GM18507 (cell line): ENCODE data around the gene RPS18.

Source experiments
- DNase-seq: peaks from one replicate; pipeline ENCODE4 v3.0.0; 2011; ENCODE audit warnings: low read depth; ENCODE audit not compliant: insufficient read length; ENCODE audit errors: extremely low spot score
- FAIRE-seq: peaks from 2 replicates; lab custom pipeline; 2011; peaks lifted over from hg19 to GRCh38; lab: Jason Lieb, UNC

RPS18 gene

DNA sequence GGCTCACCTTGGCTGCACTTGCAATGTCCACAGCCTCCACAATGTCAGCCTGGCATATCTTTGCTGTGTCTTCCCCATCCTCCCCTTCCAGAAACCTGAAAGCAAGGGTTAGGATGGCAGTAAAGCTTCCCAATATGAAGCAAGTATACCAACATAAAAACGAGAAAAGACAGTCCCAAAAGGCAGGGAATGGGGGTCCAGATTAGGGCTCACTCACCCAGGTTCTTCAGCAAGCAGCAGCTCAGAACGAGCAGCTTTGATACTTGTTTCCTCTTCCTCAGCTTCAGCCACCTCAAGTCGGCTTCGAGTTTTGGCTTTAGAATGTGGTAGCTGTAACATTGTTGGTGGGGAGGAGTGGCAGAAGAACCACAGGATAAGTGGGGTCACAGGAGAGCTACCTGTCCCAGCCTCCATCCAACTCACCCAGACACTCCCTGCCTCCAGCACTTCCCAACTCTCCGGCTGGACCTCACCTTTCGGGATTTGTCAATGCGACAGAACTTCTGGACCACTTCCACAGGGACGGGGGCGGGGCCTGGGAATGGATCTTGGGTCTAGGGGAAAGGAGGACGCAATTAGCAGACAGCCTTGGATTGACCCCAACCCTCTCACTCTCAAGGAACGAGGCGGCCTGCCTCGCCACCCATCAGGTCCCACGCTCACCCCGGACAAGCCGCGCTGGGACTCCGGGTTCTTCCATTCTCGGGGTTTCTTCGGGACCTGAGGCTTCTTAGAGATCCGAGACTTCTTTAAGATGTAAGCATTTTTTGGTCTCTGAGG, 16.5 kb downstream of the RPS18 start:
- DNase-seq, result no peak
- FAIRE-seq, result no peak

DNA sequence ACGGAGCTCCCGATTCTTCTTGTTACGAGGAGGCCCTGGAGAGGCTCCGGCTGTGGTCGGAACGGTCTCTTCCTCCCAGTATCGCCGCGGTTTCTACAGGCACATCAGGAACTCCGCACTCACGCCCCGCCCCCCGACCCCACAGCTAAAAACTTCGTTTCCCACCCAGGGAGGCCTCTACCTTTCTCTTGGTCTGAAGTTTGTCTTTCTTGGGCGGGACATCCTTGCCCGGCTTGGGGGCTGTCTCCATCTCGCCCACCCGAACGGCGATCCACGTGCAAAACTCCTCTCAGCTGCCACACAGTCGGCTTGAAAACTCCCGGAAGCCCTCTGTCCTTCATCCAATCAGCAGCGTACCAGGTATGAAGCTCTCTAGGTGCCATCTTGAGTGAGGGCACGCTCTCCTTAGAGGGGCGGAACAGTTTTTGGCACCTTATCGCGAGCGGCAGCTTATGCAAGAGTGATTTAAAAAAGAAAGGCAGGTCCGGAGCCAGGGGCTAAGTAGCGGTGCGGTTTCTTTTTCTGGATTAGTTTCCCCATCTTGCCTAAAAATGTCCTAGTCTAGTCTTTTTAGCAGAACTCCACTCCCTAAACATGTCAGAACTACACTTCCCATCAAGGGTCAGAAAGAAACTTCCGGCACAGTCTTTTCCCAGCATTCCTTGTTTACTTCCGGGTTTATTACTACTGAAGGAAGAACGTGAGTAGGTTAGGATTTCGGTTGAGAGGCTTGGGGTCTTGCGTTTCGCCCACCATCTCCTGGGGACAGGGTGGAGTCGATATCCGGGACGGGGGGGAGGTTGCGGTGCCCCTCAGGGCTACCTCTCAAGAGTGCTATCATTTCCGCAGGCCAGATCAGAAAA, 17.3 kb downstream of the RPS18 start, which contains the start of the genes PFDN6 and WDR46:
PFDN6 (plus strand) TSS at position 681 of the 863 bp plus-strand sequence. CDS start 256 bp downstream, outside the sequence.
WDR46 (minus strand) TSS at position 319 of the 863 bp plus-strand sequence; CDS start at position 250, 69 bp downstream.
- DNase-seq, result no peak
- peak; percentile 93 for FAIRE-seq

DNA sequence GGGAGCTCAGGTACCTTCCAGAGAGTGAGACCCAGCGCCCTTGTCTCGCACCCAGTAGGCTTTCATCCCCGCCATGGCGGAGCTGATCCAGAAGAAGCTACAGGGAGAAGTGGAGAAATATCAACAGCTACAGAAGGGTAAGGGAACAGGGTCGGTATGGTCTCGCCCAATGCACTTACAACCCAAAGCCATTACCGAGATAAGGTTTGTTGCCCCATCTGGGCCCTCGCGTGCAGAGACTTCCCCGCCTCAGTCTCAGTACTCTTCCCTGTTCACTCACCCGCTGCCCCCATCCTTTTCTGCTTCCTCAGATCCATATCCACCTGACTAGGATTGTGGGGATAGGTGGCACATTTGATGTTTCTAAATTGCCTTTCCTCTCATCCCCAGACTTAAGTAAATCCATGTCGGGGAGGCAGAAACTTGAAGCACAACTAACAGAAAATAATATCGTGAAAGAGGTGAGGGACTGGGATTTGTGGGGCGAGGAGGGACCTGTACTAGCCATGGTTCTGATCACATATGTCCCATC, 18.0 kb downstream of the RPS18 start:
- DNase-seq, result no peak
- FAIRE-seq, result no peak

DNA sequence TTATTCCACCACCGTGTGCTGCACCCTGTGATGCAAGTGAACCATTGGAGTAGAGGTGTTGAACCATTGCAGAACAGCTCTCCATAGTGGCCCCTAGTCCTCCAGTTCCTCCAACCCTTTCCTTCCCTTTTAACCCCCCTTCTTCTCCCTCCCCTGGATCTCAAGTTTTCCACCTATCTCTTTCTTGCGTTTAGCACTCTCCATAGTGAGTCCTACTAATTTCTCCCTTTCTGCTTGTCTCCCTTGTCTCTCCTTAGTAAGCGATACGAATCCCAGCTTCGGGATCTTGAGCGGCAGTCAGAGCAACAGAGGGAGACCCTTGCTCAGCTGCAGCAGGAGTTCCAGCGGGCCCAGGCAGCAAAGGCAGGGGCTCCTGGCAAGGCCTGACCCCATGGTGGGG, 18.6 kb downstream of the RPS18 start:
- DNase-seq, result no peak
- no peak for FAIRE-seq

DNA sequence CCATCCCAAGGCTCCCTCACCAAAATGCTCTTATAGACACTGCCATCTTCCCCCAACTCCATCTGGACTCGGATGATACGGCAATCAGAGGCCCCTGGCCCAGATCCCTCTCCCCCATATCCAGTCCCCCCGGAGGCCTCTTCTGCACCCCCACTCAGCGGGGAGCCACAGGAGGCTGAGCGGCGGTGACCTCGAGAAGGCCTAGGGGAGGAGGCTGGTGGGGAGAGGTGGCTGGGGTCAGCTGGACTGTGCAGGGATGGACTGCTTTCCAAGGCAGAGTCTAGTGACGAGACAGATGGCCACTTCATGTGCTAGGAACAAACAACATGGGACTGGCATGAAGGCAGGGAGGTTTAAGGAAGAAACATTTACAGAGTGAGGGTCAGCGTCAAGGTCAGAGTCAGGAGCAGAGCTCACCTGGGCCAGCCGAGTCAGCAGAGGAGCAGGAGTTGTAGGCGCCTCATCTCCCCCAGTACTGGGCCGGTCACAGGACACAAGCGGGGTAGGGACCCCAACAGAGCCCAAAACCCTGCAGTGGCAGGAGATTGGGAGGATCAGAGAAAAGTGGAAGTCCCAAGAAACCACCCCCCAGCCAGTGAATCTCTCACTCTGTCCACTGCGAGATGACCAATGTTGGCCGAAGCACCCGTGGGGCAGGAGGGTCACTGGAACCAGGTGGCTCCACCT, 21.3 kb downstream of the RPS18 start:
- FAIRE-seq (no peak), DNase-seq (no peak)

DNA sequence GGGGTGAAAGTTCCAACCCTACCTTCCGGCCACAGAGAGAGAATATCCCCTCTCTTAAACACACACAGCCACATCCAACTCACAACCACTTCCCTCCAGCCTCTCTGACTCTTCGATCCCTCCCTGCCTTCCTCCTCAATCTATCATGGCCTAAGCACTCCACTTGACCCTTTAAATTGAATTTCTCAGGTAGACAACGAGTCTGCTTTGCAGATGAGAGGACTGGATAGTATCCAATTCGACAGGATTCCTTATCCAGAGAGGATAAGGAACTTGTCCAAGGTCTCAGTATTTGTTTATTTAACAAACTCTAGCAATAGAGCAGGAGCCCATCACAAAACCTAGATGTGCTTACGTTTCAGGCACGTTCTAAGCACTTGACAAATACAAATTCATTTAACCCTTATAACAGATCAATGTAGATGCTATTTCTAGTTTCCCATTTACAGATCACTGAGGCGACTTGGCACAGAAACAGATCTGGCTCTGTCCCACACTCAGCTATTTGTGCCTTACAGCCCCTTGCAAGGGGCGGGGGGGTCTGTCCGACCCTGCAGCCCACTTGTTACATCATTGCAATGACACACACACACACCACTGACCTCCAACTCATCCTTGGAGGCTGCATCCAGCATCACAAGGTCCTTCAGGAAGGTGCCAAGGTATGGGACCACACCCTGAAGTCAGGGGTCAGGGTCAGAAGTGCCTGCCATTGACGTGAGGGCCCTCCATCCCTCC, 22.4 kb downstream of the RPS18 start:
- DNase-seq (no peak), FAIRE-seq (no peak)

DNA sequence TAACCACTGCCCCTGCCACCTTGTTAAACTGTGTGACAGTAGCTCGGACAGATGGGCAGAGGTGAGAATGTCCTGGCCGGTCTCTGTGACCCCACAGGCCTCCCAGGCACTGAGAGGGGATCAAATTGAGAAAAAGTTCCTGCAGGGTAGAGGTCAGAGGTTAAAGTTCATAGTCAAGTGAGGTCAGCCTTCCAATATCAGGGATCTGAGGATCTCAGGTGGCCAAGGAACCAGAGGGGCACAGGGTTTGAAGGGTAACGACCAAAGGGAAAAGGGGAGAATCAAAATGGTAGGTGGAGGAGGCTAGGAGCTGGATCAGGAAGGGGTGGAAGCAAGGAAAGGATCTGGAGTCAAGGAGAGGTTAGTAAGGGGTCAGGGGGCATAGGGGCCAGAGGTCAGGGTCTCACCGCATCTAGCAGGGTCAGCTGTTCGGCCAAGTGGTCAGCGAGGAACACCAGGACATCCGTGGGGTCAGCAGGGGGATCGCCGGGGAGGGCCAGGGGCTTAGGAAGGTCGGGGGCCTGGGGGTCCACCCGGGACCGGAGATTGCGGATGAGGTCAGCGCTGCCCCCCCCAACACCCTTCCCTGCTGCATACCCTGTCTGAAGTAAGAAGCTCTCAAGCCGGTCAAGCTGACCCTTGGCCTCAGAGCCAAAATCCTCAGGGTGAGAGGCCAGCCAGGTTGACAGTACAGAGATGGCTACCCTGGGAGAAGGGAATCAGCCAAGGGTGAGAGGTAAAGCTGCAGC, 23.9 kb downstream of the RPS18 start:
- FAIRE-seq (no peak), DNase-seq (no peak)

DNA sequence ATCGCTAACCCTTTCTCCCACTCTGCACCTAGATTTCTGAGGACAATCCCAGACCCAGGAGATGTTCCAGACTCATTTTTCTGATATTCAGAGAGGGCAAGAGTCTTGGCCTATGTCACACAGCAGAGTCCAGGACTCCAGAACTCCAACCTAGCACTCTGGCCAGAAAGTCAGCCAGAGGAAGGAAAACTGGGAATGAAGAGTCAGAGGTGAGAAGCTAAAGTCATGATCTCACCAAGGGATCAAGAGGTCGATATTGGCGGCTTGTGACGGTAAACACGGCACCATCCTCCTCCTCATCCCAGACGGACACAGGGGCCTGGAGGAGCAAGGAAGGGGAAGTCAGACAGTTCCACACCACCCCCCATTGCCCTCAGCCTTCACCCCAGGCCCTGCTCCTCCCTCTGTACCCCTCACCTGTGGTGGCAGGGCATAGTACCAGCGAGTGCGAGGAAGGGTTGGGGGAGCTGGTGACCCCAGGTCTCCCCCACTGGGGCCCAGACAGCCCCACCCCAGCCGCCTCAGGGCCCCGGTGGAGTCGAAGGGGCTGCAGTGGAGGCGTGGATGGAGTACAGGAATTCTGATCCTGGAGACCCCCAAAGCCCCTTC, 25.0 kb downstream of the RPS18 start:
- DNase-seq (no peak), FAIRE-seq (no peak)

DNA sequence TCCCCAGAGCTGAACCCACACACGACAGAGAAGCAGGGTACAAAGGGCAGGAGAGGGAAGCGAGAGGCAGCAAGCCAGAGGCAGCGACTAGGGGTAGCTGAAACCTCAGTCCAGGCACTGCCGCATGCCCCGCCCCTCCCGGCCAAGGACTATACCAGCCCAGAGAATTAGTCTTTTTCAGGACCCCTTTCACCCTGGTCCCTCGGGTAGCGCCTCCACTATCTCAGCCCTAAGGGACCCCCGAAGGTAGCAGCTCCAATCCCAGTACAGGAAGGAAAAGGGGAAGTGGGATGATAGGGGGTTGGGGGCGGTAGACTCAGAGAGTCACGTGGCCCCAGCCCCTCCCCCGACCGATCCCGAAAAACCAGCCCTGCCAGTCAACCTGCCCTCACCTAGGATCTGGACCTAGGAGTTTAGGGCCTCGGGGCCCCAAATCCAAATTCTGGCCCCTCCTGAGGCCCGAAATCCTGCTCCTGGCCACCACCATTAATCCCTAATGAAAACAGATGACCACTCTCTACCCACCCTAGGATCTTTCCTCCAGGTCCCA, 25.6 kb downstream of the RPS18 start:
- DNase-seq (no peak), FAIRE-seq (peak; percentile 15)

DNA sequence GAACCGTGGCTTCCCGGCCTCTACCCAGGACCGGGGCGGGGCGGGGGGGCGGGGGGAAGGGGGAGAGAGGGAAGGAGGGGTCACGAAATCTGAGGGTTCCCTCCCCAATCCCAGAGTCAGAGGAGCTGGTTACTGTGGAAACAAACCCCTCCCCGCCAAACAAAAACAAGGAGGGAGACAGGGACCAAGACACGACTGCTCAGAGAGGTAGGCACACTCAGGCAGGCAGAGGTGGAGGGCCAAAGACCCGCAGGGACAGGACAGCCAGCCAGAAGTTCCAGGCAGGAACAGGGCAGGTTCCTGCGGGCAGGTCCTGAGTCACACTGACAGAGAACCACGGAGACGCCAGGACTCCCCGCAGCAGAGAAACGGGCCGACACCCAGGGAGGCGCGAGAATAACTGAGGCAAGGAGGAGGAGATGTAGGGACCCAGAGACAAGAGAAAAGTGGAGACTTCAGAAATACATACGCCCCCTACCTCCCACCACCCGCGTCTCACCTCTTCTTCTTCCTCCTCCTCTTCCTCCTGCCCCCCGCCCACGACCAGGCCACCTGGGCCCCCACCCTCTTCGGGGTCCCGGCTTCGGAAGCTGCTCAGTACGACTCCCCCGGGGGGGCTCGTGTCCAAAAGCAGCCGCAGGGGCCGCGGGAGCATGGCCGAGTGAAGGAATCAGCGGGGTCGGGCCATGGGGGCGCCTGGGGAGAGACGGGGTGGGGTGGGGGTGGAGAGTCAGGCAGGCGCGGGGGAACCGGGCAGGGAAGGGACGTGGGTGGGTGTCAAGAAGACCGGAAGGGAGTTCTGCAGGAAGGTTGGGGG, 26.3 kb downstream of the RPS18 start:
- FAIRE-seq (peak; percentile 50), DNase-seq (no peak)

DNA sequence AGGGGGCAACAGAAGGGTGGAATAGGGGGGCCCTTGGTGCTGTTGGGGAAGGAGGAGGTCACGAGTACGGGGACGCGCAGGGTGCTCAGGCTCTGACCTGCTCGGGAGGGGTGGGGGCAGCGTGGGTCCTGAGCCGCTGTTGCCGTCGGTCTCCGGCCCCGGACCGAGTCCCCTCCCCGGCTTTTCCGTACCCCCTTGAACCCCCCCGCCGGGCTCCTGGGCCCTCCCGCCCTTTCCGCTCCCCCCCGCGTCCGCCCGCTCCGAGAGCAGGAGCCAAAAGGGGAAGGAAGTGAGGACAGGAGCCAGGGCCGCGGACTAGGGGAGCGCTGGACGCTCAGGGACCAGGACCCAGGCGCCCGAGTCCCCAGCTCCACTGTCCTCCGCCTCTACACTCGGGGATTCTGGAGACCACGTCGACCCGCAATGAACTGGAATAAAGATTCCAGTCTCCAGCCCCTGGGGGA, 26.9 kb downstream of the RPS18 start, which contains the start of gene RGL2:
RGL2 (minus strand) TSS at position 170 of the 464 bp plus-strand sequence. CDS start 332 bp downstream, outside the sequence.
- FAIRE-seq, result no peak
- DNase-seq, result no peak

DNA sequence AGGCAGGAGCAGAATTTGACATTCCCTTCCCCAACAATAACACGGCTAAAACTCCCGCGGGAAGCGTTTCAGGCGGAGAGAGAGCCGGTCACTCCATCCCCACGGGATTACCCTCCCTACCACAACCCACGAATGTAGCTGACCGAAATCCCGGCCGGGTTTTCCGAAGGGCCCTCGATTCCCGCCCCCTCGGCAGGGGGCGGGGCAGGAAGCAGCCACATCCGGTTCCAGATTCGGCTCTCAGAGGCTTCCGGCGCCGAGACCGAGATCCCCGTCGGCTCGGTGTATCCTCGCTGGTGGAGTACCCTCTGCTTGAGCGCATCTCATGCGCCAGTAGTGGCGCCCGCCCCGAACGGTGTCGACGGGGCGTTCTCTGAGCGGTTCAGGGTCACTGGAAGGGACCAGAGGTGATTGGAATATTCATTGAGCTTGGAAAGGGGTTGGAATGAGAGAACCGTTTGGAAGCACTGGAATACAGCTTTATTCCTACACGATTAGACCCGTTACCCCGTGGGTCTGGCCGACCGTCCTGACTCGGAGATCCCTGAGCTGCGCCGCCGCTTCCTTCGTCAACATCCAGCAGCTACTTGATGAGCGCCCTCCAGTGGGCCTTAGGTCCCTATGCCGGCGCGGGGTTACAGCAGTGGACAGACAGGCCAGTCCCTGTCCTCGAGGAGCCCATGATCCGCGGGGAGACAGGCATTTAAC, 27.5 kb downstream of the RPS18 start:
- DNase-seq (no peak), FAIRE-seq (peak; percentile 84)

DNA sequence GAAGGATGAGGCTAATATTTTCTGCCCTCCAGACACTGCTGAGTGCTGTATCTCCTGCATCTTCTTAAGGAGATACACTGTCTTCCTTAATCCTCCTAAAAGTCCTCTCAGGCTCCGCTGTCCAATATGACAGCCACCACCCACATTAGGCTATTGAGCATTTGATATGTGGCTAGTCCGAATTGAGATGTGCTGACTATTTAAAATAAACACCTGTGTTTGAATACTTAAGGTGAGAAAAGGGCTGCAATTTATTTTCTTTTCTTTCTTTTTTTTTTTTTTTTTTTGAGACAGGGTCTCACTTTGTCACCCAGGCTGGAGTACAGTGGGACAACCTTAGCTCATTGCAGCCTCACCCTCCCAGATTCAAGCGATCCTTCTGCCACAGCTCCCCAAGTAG, 30.0 kb downstream of the RPS18 start:
- DNase-seq (no peak), FAIRE-seq (no peak)

DNA sequence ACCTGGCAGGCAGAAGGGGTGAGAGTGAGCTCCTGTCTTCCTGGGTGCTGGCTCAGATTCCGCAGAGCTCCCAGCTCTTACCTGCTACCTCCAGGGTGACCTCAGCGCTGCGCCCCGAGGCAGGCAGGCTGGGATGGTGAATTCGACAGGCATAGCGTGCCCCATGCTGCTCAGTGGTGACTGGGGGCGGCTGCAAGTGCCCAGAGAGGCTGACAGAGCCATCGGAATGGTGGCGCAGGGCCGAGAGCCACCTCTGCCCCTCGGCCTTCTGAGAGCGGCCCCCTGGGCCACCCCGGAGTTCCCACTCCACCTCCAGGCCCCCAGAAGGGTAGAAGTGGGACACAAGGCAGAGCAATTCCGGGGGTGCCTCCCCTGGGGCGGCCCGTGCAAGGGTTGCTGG, 32.3 kb downstream of the RPS18 start:
- no peak for DNase-seq
- FAIRE-seq, result no peak

DNA sequence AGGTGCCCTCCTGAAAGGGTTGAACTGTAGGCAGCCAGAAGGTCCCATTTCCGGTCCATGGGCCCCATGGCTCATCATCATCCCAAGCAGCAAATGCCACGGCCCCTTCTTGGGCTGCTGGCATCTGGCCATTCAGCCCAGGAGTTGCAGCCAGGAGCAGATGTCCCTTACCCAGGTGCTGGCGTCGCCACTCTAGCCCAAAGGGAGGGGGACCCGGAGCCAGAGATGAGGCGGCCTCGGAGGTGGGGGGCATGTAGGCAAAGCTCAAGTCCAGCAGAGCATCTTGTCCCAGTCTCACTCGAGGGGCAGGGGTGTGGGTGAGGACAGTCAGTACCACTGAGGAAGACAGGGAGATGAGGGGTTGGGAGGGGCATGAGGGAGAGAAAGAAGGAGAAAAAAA, 33.2 kb downstream of the RPS18 start:
- DNase-seq, result no peak
- no peak for FAIRE-seq

DNA sequence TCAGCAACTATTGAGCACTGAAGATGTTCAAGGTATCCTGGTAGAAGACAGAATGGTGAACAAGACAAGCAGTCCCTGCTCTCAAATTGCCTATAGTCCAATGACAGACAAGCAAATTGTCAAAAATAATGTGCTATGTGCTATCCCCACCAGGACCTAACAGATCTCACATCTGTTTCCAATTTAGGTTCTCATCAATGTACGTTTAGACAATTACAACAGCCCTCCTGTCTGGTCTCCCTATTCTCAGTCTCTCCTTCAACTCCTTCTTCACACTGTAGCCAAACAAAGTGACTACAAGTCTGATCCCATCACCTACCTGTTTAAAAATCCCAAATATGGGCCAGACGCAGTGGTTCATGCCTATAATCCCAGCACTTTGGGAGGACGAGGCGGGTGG, 34.5 kb downstream of the RPS18 start:
- FAIRE-seq, result no peak
- no peak for DNase-seq
